IPS-11a (cell line): ENCODE results near the gene PTPRM.

Source experiments
- H3K4me3 ChIP-seq: one replicate; pipeline ENCODE4 v1.5.1; 2013; ENCODE audit warnings: low read depth, low read length, control low read depth

The PTPRM gene

GRCh38 chr18:8254654-8255053 lies 687.5 kb downstream of the PTPRM start:
- no peak overlapping the region for H3K4me3 ChIP-seq

- no peak overlapping the region for H3K4me3 ChIP-seq
Observed at GRCh38 chr18:8257851-8258434, 690.8 kb downstream of the PTPRM start.

GRCh38 chr18:8260319-8260718 lies 693.2 kb downstream of the PTPRM start:
- no peak overlapping the region for H3K4me3 ChIP-seq

DNA sequence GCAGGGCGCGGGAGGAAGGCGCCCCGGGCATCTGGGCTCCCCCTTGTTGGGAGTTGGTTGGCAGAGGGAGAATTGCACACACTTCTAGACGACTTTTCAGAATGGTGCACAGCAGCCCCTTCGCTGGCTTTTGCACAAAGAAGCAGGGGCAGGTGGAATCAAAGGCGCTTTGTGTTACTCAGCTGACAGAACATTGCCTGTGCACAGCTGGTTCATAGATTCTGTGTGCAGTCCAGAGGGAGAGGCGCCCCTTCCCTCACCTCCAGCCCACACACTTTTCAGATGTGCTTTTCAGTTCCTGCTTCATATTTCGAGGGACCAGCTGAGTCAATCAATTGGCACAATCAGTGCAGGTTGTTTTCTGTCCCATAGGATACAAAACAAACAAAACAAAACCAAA lies 693.7 kb downstream of the PTPRM start:
- H3K4me3 ChIP-seq = no peak overlapping the region

DNA sequence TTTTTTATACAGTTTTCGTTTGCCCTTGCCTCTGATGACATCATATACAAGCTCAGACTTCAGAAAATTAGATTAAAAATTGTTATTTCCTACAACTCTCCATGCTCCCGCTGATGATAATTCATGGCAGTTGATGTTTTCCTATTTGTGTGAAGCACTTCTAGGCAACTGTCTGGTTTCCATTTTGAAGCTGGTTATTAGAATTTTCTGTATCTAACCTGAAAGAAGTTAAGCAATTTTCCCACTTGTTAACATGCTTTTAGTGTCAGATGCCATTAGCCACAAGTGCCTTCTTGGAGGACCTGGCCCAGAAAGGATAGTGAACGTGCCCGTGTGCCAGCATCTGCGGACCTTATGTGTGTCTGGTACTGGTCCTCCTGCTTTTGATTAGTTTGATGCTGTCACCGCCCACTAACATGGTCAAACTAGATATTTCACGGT lies 694.6 kb downstream of the PTPRM start:
- no peak overlapping the region for H3K4me3 ChIP-seq

GRCh38 chr18:8262221-8262620 lies 695.1 kb downstream of the PTPRM start:
- no peak overlapping the region for H3K4me3 ChIP-seq

DNA sequence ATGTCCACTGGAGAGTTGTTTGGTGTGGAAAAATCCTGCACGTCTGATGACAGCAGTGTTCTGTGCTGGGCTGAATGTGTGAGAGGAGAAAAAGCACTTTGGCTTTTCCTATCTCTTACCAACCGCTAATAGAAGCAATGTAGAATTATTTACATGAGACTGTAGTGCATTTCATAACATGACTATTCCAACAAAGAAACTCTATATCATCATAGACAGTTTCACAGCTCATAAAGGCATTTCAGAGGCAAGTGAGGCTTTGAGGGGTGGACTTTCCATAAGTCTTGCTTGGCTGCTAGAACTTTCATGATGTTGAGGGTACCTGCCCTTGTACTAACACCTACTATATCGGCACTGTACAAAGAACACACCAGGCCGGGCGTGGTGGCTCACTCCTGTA lies 697.0 kb downstream of the PTPRM start:
- no peak overlapping the region for H3K4me3 ChIP-seq

GRCh38 chr18:8264861-8265411 lies 697.8 kb downstream of the PTPRM start:
- H3K4me3 ChIP-seq = no peak overlapping the region

DNA sequence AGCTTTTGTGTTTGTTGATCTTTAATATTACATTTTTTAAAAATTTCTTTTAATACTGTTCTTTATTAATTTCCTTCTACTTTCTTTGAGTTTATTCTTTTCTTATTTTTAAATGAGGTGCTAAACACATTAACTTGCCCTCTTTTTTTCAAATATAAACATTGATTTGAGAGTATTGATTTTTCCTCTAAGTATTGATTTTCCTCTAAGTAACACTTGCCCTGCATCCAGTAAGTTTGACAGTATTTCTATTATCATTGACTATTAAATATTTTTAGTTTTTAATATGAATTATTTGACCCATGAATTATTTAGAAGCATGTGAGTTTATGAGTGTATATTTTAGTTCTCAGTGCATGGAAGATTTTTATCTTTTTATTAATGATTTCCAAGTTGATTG lies 705.1 kb downstream of the PTPRM start:
- H3K4me3 ChIP-seq = no peak overlapping the region

DNA sequence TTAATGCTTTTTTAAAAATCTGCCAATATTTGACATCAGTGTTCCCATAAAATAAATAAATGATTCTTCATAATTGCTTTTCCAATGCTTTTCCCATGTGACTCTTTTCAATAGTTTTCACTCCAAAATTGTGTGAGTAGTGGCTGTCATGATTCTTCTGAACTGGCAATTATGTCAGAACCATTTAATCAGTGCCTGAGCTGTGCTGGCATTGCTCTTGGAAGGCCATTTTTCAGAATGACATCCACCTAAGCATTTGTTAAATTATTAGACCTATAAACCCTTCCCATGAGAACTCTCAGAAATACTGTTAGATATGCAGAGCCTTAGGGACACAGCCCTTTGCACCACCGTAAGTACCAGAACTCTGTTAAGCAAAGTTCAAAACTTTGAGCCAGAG lies 707.3 kb downstream of the PTPRM start:
- no peak overlapping the region for H3K4me3 ChIP-seq

DNA sequence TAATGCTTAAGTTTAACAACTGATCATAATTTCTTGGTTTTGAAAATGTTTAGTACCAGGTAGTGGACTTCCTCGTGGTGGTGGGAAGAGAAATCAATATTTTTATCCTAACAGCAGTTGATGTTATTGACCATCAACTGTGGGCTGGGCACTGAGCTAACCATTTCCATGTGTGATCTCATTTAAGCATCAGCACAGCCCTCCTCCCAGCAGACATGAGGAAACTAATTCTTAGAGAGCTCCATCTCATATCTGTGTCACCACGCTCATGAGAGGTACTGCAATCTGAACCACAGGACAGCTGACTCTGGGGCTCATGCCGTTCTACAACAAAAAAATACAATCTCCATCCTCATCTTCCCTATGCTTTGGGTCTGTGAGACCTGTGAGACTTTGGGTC lies 709.3 kb downstream of the PTPRM start:
- no peak overlapping the region for H3K4me3 ChIP-seq

DNA sequence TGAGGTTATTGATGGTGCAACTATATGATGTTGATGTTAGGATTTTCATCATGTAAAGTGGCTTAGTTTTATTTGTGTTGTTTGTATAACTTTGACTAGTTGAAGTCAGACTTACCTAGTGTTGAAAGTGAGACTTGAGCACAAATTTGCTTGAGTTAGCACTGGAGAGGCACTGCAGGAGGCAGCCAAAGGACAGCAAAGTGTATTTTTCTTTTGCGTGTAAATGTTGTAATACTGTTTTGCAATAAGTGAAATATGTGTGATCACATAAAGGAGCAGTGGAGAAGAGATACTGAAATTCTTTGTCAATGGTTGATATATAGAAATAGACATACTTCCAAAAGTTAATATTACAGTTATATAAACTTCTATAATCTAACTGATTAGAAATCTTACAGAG lies 710.2 kb downstream of the PTPRM start:
- H3K4me3 ChIP-seq = no peak overlapping the region

DNA sequence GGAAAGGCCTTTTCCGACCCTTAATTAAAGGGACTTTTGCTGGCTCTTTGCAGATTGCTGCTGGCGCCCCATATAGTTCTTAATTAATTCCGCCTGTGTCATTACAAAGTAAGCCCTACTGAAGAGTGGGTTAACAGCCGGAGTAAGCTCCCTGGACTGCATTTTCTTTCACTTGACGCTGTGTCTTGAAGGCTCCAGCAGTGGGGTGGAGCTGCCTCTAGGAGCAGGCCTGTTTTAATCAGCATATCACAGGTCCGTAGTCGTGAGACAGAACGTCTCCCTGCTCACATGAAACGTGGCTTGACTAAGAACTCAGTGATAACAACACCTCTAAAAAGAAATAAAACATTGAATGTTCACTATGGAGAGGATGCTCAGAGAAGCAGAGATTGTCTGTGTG lies 712.2 kb downstream of the PTPRM start:
- H3K4me3 ChIP-seq = no peak overlapping the region

DNA sequence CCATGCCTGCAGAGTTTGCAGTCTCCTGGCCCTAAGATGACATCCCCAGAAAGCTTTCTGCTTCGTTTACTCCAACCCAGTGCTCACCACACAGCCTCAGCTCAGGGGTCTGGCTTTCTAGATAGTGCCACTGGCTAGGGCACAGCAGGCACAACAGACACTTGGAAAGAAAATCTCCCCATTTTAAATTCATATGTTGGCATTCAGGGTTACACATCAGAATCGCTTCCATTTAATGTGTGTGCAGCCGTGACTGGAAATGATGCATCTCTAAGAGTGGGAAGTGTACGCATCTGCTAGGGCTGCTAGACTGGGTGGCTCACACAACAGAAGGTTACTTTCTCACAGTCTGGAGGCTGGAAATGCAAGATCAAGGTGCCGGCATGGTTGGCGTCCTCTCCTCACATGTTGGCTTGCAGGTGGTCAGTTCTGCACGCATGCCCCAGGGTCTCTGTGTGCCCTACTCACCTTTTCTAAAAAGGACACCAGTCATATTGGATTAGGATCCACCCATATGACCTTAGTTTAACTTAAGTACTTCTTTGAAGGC lies 712.7 kb downstream of the PTPRM start:
- H3K4me3 ChIP-seq = no peak overlapping the region

GRCh38 chr18:8283891-8284585 lies 716.9 kb downstream of the PTPRM start:
- H3K4me3 ChIP-seq = no peak overlapping the region

- no peak overlapping the region for H3K4me3 ChIP-seq
Observed at GRCh38 chr18:8286303-8286702, 719.2 kb downstream of the PTPRM start.

- H3K4me3 ChIP-seq = no peak overlapping the region
Observed at GRCh38 chr18:8287196-8287885, 720.2 kb downstream of the PTPRM start.

- no peak overlapping the region for H3K4me3 ChIP-seq
Observed at GRCh38 chr18:8288472-8289195, 721.5 kb downstream of the PTPRM start.

DNA sequence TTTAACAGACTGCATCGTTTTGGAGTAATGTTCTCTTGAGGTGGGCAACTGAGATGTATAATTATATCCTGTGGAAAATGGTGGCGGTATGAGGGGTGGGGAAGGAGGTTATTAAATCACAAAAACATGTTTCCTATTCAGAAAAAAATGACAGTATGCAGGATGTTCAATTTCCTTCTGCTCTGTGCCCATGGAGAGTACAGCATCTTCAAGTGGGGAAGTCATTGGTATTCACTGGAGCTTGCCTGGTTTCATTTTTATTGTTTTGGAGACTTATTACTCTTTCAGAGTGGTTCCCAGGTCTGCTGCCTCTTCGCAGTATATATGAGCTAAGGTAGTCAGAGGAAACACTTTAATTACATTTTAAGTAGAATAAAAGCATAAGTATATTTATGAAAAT lies 723.3 kb downstream of the PTPRM start:
- H3K4me3 ChIP-seq = no peak overlapping the region

DNA sequence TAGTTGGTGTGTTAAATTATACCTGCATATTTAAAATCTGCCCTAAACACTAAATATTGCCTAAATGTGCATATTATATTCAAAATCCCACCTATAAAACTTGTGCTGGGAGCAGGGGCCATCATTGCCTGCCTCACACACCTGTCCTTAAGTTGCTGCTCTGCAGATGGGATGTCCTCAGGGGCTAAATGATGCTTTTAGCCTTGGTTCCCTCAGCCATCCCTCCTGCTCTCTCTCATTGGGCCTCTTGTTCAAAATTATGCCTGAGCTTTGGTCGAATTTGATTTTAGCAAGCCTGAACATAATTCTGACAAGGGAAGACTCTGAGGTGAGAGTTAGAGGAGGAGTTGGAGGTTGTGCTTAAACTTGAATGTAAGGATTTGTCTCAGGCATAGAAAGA lies 723.8 kb downstream of the PTPRM start:
- no peak overlapping the region for H3K4me3 ChIP-seq

GRCh38 chr18:8293184-8293583 lies 726.1 kb downstream of the PTPRM start:
- H3K4me3 ChIP-seq = no peak overlapping the region
